Lung (tissue), 12 donors: ENCODE measurements around the gene IFT57. TPM values are rescaled to one million over a fixed set of nuclear protein-coding genes. Genes with fewer than 3 reads are reported as not detected.

Experiments
- ATAC-seq: fragments of 200-7000 bp; cut with Tn5 transposase; one replicate; pipeline ENCODE4 v1.9.1; 2020; ENCODE audit warnings: moderate number of reproducible peaks; ENCODE audit not compliant: insufficient read depth, low FRiP score
- DNase-seq, 3 donors: peaks; one replicate each; pipeline ENCODE4 v3.0.0-alpha.2; 2013 to 2017
- H3K27ac ChIP-seq, 2 donors: one replicate each; pipeline ENCODE4 v1.5.1; 2013; ENCODE audit warnings: mild to moderate bottlenecking in 2 of 2, moderate library complexity in 2 of 2, control low read depth in 1 of 2, inconsistent platforms in 1 of 2, low read depth in 1 of 2, low read length in 1 of 2
- H3K27me3 ChIP-seq, 3 donors: one replicate each; pipeline ENCODE4 v1.5.1; 2013; ENCODE audit warnings: low read length in 2 of 3; ENCODE audit not compliant: control insufficient read depth in 3 of 3, insufficient read depth in 3 of 3
- H3K36me3 ChIP-seq, 4 donors: one replicate each; pipeline ENCODE4 v1.5.1; 2013; ENCODE audit warnings: low read length in 4 of 4, mild to moderate bottlenecking in 1 of 4, moderate library complexity in 1 of 4; ENCODE audit not compliant: control insufficient read depth in 4 of 4, insufficient read depth in 4 of 4
- H3K4me1 ChIP-seq, 5 donors: one replicate each; pipeline ENCODE4 v1.5.1; 2013; ENCODE audit warnings: low read length in 5 of 5, mild to moderate bottlenecking in 2 of 5, moderate library complexity in 1 of 5; ENCODE audit not compliant: control insufficient read depth in 5 of 5, insufficient read depth in 5 of 5
- H3K4me3 ChIP-seq: one replicate; pipeline ENCODE4 v1.5.1; 2013; ENCODE audit warnings: mild to moderate bottlenecking, control low read depth, moderate library complexity
- H3K9ac ChIP-seq, 2 donors: one replicate each; pipeline ENCODE4 v1.5.1; 2013; ENCODE audit warnings: low read length in 2 of 2, control low read depth in 1 of 2; ENCODE audit not compliant: insufficient read depth in 1 of 2
- H3K9me3 ChIP-seq, 4 donors: one replicate each; pipeline ENCODE4 v1.5.1; 2013; ENCODE audit warnings: low read length in 3 of 4, mild to moderate bottlenecking in 1 of 4, moderate library complexity in 1 of 4; ENCODE audit not compliant: control insufficient read depth in 4 of 4, insufficient read depth in 3 of 4
- CTCF ChIP-seq: IDR thresholded peaks from 2 replicates; pipeline ENCODE4 v1.5.1; 2012; ENCODE audit warnings: mild to moderate bottlenecking; ENCODE audit errors: control extremely low read depth, extremely low read depth
- WGBS, 2 donors: extraction: QIAGEN DNeasy Blood & Tissue Kit; methylation state at CpG; one replicate each; pipeline ENCODE4 v1.1.7; 2013; 5-methylcytosine and 5-hydroxymethylcytosine counted together
- polyA plus RNA-seq, 2 donors: library from polyadenylated mRNA; stranded (reverse); fragments of 200-250 nt; gene quantifications; one replicate each; pipeline ENCODE4 v1.2.1, GENCODE V29; 2013
- total RNA-seq, 2 donors: library from RNA; depleted of rRNA in 1 of 2; stranded (reverse); fragments of >200 nt in 1 of 2; gene quantifications; one replicate each; pipeline ENCODE4 v1.2.1, GENCODE V29; 2014 to 2021
- donor health status: control.
- donor health status: control.
- donor health status: Bipolar disorder and iron deficiency.
- donor health status: healthy.
- donor health status: DM: yes; HTN: yes; CAD: no.

The IFT57 gene
- total and polyA plus RNA-seq, 4 donors, result 66.1 to 205 (median 129) TPM

GRCh38 chr3:108136561-108137459 is 85.4 kb downstream of the IFT57 start:
- no peak for ATAC-seq
- H3K27me3 ChIP-seq, result no peaks in the 10 kb centered on the region
- peak overlapping the region in 1 of 2 donors; percentile 73 for H3K9ac ChIP-seq
- 70 to 85% methylated on average over 12 to 13 of the region's 13 CpGs for WGBS, 2 donors
- DNase-seq, result peak; percentile 31 to 77 (median 73)
- H3K4me3 ChIP-seq, result no peak overlapping the region
- peaks cover 0 to 11% (median 0%) of the 10 kb centered on the region in 5 donors for H3K4me1 ChIP-seq
- H3K27ac ChIP-seq, result peak overlapping the region in 1 of 2 donors; percentile 88
- no peaks in the 10 kb centered on the region for H3K9me3 ChIP-seq
- TF ChIP-seq CTCF, result no peak
- H3K36me3 ChIP-seq, result no peaks in the 10 kb centered on the region

DNA sequence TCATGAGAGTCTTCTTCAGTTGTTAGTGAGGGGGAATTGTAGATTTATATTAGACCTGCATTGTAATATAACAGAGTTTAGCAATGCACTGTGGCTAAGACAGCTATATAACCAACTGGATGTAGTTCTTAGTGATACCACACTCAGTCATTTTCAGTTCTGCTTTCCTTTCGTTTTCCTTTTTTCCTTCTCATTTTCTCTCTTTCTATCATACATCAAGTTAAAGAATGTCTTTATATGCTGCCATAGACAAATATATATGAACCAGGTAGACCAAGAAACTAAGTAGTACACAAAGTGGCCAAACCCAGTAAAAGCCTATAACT is 87.7 kb downstream of the IFT57 start:
- no peak for TF ChIP-seq CTCF
- no peak overlapping the region for H3K9ac ChIP-seq
- H3K27me3 ChIP-seq, result no peaks in the 10 kb centered on the region
- ATAC-seq, result no peak
- WGBS, 2 donors, result 4 to 36% methylated on average over 1 of the region's 1 CpG
- no peak overlapping the region for H3K4me3 ChIP-seq
- no peak for DNase-seq
- no peaks in the 10 kb centered on the region for H3K36me3 ChIP-seq
- peaks cover 0 to 11% (median 7%) of the 10 kb centered on the region in 5 donors for H3K4me1 ChIP-seq
- H3K9me3 ChIP-seq, result no peaks in the 10 kb centered on the region
- H3K27ac ChIP-seq, result no peak overlapping the region

- no peak for ATAC-seq
- Histone ChIP-seq H3K9ac (no peak overlapping the region), H3K4me1 (peaks cover 0 to 11% (median 7%) of the 10 kb centered on the region in 5 donors), H3K4me3 (no peak overlapping the region), H3K27ac (no peak overlapping the region), H3K9me3 (no peaks in the 10 kb centered on the region), H3K27me3 (no peaks in the 10 kb centered on the region), H3K36me3 (no peaks in the 10 kb centered on the region)
- peak in 1 of 3 donors; percentile 34 for DNase-seq
- no peak for TF ChIP-seq CTCF
- 51 to 59% methylated on average over 5 of the region's 5 CpGs for WGBS, 2 donors
Measured at GRCh38 chr3:108133858-108134554, 88.2 kb downstream of the IFT57 start.
